Measurements from ENCODE around the gene HOXD3. TPM values are rescaled to one million over a fixed set of nuclear protein-coding genes. Genes with fewer than 3 reads are reported as not detected.

HOXD3 gene
- total RNA-seq, 1 donor = 21.6 TPM

DNA sequence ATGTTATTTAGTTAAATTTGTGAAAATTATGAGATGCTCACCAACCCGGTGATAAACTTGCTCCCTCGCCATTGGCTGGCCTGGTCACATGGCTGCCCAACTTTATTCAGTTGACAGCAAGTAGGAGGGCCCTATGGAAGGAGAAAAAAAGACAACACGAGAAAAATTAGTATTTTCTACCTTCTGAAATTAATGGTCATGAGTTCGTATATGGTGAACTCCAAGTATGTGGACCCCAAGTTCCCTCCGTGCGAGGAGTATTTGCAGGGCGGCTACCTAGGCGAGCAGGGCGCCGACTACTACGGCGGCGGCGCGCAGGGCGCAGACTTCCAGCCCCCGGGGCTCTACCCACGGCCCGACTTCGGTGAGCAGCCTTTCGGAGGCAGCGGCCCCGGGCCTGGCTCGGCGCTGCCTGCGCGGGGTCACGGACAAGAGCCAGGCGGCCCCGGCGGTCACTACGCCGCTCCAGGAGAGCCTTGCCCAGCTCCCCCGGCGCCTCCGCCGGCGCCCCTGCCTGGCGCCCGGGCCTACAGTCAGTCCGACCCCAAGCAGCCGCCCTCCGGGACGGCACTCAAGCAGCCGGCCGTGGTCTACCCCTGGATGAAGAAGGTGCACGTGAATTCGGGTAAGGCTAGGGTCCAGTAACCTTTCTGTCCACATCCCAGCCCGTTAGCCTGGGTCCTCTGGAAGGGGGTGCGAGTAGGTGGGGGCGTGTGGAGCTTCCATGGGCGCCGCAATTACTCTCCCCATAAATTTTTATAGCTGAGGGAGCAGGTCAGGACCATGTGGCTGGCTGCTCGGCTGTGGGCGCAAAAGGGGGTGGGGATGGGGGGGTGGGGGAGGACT lies 5.4 kb upstream of the HOXD3 start, which contains the start of gene HOXD4:
TSS of gene HOXD4 (plus strand) at position 109 of the 846 bp plus-strand sequence. CDS start at position 193, 84 bp downstream.
- no peak for TF ChIP-seq CTCF (IDR thresholded peaks at IDR 0.05; ENCODE audit: insufficient read depth, low read depth, low read length)
- H3K4me3 ChIP-seq (ENCODE audit: low read depth, low read length) = no peak within 1 kb of the TSS
- no peak for DNase-seq (ENCODE audit: low read depth)

GRCh38 chr2:176152350-176153181 lies 4.5 kb upstream of the HOXD3 start:
- H3K4me3 ChIP-seq (ENCODE audit: low read depth, low read length) = no peak overlapping the region
- DNase-seq (ENCODE audit: low read depth) = no peak

GRCh38 chr2:176154576-176155252 lies 2.4 kb upstream of the HOXD3 start:
- TF ChIP-seq CTCF (IDR thresholded peaks at IDR 0.05; ENCODE audit: insufficient read depth, low read depth, low read length) = no peak
- no peak overlapping the region for H3K4me3 ChIP-seq (ENCODE audit: low read depth, low read length)
- DNase-seq (ENCODE audit: low read depth) = no peak

More at GRCh38 chr2:176152350-176153181, 4.5 kb upstream of the HOXD3 start:
- TF ChIP-seq CTCF (IDR thresholded peaks at IDR 0.05; ENCODE audit: insufficient read depth, low read depth, low read length) = no peak

GRCh38 chr2:176155356-176156044 lies 1.6 kb upstream of the HOXD3 start:
- no peak for DNase-seq (ENCODE audit: low read depth)
- H3K4me3 ChIP-seq (ENCODE audit: low read depth, low read length) = no peak overlapping the region
- no peak for TF ChIP-seq CTCF (IDR thresholded peaks at IDR 0.05; ENCODE audit: insufficient read depth, low read depth, low read length)

GRCh38 chr2:176156301-176156806 lies 753 bp upstream of the HOXD3 start:
- no peak for TF ChIP-seq CTCF (IDR thresholded peaks at IDR 0.05; ENCODE audit: insufficient read depth, low read depth, low read length)
- H3K4me3 ChIP-seq (ENCODE audit: low read depth, low read length) = no peak overlapping the region
- DNase-seq (ENCODE audit: low read depth) = no peak

All from fibroblast of villous mesenchyme (primary cell).